GM18520 (cell line): ENCODE results near the gene TRIM7.
"Not testable (repeated sequence)": the region's sequence is repeated elsewhere in the genome, so short reads cannot be mapped to it uniquely, and the experiment has no call there.

Source experiments
- ATAC-seq: cut with Tn5 transposase; IDR thresholded peaks from one replicate; pipeline ENCODE4 v1.9.1; 2021; ENCODE audit not compliant: unreplicated experiment

Gene TRIM7

GRCh38 chr5:181173420-181174342, 31.3 kb downstream of the TRIM7 start:
- no peak for ATAC-seq

GRCh38 chr5:181173027-181173419, 32.0 kb downstream of the TRIM7 start:
- no peak for ATAC-seq

GRCh38 chr5:181171782-181172181, 33.2 kb downstream of the TRIM7 start:
- ATAC-seq = no peak

- ATAC-seq = no peak
These were observed 34.0 kb downstream of the TRIM7 start for GRCh38 chr5:181170996-181171395.

- ATAC-seq = no peak
These were observed 34.7 kb downstream of the TRIM7 start for GRCh38 chr5:181170237-181170825.

- ATAC-seq = not testable (repeated sequence)
These were observed 35.3 kb downstream of the TRIM7 start for GRCh38 chr5:181169459-181170236.

GRCh38 chr5:181168595-181169118, 36.3 kb downstream of the TRIM7 start:
- no peak for ATAC-seq

- ATAC-seq = no peak
These were observed 37.0 kb downstream of the TRIM7 start for GRCh38 chr5:181167814-181168488.

- ATAC-seq = no peak
These were observed 37.9 kb downstream of the TRIM7 start for GRCh38 chr5:181166812-181167733.

GRCh38 chr5:181164076-181164952, 40.7 kb downstream of the TRIM7 start:
- ATAC-seq = no peak

GRCh38 chr5:181163487-181164075, 41.4 kb downstream of the TRIM7 start:
- no peak for ATAC-seq

GRCh38 chr5:181161534-181162175, 43.3 kb downstream of the TRIM7 start:
- ATAC-seq = no peak

GRCh38 chr5:181160755-181161533, 44.1 kb downstream of the TRIM7 start:
- ATAC-seq = not testable (repeated sequence)

- peak; percentile 48 for ATAC-seq
These were observed 44.7 kb downstream of the TRIM7 start for GRCh38 chr5:181160152-181160754.

- no peak for ATAC-seq
These were observed 45.5 kb downstream of the TRIM7 start for GRCh38 chr5:181159286-181160151.

- no peak for ATAC-seq
These were observed 46.1 kb downstream of the TRIM7 start for GRCh38 chr5:181158869-181159268.
